Measurements from ENCODE around the gene SHOC1.
"Not testable (repeated sequence)": the region's sequence is repeated elsewhere in the genome, so short reads cannot be mapped to it uniquely, and the experiment has no call there.

SHOC1 gene

DNA sequence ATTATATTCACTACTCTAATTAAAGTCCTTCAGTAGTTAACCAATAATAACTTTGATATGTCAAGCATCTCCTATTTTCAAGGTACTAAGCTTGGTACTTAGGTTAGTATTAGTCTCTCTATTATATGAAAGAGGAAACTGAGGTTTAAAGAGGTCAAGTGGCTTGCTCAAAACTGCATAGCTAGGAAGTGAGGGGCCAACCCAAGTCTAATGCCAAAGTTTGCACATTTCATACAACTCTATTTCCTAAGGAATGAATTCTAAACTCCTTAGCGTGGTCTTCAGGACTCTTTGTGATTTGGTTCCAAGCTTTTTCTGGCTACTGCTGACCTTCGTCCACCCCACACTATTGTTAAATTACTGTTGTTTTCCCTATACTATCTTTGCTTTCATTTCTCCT lies 9.9 kb upstream of the SHOC1 start:
- TF ChIP-seq CTCF (IDR thresholded peaks at IDR 0.05): no peak
- H3K36me3 Mint-ChIP-seq (ENCODE audit: low read depth): no peaks in the 10 kb centered on the region
- H3K9me3 Mint-ChIP-seq: no peaks in the 10 kb centered on the region
- peaks cover 4% of the 10 kb centered on the region for H3K27me3 Mint-ChIP-seq (ENCODE audit: low read depth, poor library complexity)
- H3K27ac Mint-ChIP-seq: no peak overlapping the region
- no peak for DNase-seq
- no peaks in the 10 kb centered on the region for H3K4me1 Mint-ChIP-seq
- H3K4me3 Mint-ChIP-seq: no peak overlapping the region

DNA sequence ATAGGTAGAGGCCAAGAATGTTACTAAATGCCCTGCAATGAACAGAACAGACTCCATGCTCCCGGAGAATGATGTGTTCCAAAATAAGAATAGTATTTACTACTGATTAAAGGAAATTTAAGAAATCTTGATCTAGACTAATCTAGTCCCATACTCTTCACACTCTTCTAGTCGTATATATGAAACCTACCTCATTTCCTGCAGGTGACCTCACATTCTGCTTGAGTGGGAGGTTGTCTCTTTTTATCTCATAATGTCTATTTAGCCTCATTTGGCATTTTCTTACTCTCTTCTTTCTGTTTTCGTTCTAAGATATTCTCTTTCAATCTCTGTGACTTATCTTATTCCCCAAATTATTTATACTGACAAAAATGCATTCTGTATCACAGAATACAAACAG lies 9.2 kb upstream of the SHOC1 start:
- Mint-ChIP-seq H3K27ac (no peak overlapping the region), H3K9me3 (no peaks in the 10 kb centered on the region), H3K4me1 (no peaks in the 10 kb centered on the region), H3K27me3 (ENCODE audit: low read depth, poor library complexity) (peaks cover 4% of the 10 kb centered on the region), H3K4me3 (no peak overlapping the region), H3K36me3 (ENCODE audit: low read depth) (no peaks in the 10 kb centered on the region)
- TF ChIP-seq CTCF (IDR thresholded peaks at IDR 0.05): no peak
- DNase-seq: no peak

DNA sequence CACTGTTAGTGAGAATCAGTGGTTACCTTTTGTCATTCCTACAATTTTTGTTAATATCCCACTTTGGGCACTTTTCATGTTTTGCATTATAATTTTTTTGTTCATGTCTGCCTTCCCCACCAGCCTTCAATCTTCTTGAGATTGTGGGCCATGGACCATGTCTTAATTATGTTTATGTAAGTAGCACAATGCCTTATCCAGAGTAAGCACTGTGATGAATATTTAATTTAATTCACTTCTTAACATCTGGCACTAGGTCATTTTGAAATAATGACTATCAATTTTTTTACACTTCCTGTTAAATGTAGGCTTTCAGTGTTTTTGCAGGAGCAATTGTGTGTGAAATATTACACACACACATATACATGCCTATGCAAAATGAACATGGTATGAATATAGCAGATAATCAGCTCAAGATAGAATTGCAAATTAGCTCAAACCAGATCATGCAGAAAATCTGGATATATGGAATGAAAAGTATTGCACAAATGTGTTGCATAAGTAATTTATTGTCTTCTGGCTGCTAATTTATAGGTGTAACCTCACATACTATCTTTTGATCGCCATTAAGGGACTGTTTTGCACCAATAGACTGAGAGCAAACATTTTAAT lies 5.3 kb upstream of the SHOC1 start:
- TF ChIP-seq CTCF (IDR thresholded peaks at IDR 0.05): no peak
- Mint-ChIP-seq H3K36me3 (ENCODE audit: low read depth) (peaks cover under 1% of the 10 kb centered on the region), H3K4me1 (no peaks in the 10 kb centered on the region), H3K27ac (no peak overlapping the region), H3K9me3 (no peaks in the 10 kb centered on the region), H3K4me3 (no peak overlapping the region), H3K27me3 (ENCODE audit: low read depth, poor library complexity) (peaks cover 7% of the 10 kb centered on the region)
- no peak for DNase-seq

GRCh38 chr9:111799506-111799905 lies 4.8 kb upstream of the SHOC1 start:
- Mint-ChIP-seq H3K36me3 (ENCODE audit: low read depth) (peaks cover 4% of the 10 kb centered on the region), H3K9me3 (no peaks in the 10 kb centered on the region), H3K4me1 (no peaks in the 10 kb centered on the region), H3K27ac (no peak overlapping the region), H3K4me3 (no peak overlapping the region), H3K27me3 (ENCODE audit: low read depth, poor library complexity) (peaks cover 8% of the 10 kb centered on the region)
- no peak for DNase-seq
- TF ChIP-seq CTCF (IDR thresholded peaks at IDR 0.05): no peak

- Mint-ChIP-seq H3K27me3 (ENCODE audit: low read depth, poor library complexity) (peaks cover 8% of the 10 kb centered on the region), H3K4me3 (no peak overlapping the region), H3K27ac (no peak overlapping the region), H3K9me3 (no peaks in the 10 kb centered on the region), H3K4me1 (no peaks in the 10 kb centered on the region), H3K36me3 (ENCODE audit: low read depth) (peaks cover 4% of the 10 kb centered on the region)
- no peak for TF ChIP-seq CTCF (IDR thresholded peaks at IDR 0.05)
- DNase-seq: no peak
These were observed 4.0 kb upstream of the SHOC1 start for GRCh38 chr9:111798786-111799185.

DNA sequence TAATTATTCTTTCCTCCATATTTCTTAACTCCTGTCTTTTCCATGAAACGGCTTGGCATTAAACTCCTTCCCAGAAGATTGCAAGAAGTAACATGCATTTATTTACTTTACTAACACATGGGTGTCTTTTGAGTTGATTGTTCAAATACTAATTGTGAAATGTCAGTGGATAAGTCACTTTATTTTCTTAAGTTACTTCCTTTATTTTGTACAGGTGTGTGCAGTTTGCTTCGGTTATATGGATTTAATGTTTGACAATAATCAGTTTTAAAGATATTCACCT lies 761 bp upstream of the SHOC1 start:
- Mint-ChIP-seq H3K9me3 (peaks cover 4% of the 10 kb centered on the region), H3K27ac (no peak overlapping the region), H3K4me3 (no peak overlapping the region), H3K27me3 (ENCODE audit: low read depth, poor library complexity) (peaks cover 8% of the 10 kb centered on the region), H3K4me1 (no peaks in the 10 kb centered on the region), H3K36me3 (ENCODE audit: low read depth) (peaks cover 10% of the 10 kb centered on the region)
- no peak for DNase-seq
- no peak for TF ChIP-seq CTCF (IDR thresholded peaks at IDR 0.05)

DNA sequence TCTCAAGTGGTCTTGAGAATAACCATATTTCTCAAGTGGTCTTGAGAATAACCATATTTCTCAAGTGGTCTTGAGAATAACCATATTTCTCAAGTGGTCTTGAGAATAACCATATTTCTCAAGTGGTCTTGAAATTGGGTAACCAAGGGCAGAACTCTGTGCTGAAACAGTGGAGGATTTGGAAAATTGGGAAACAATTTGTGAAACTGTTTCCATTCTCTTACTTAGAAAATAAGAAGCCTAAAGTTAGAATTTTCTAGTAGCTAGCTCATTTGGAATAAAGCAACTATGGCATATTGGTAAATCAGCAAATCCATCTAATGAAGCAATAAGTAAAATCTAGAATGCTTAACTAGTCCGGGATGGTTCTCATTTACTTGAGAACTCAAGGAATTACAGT lies 2.9 kb downstream of the SHOC1 start:
- H3K36me3 Mint-ChIP-seq (ENCODE audit: low read depth): peaks cover 23% of the 10 kb centered on the region
- DNase-seq; H3K27me3 Mint-ChIP-seq (ENCODE audit: low read depth, poor library complexity); H3K27ac Mint-ChIP-seq; H3K4me3 Mint-ChIP-seq; H3K4me1 Mint-ChIP-seq: not testable (repeated sequence)
- peaks cover 17% of the 10 kb centered on the region for H3K9me3 Mint-ChIP-seq
